ENCODE results near the gene CORO7.
"Not testable (repeated sequence)": the region's sequence is repeated elsewhere in the genome, so short reads cannot be mapped to it uniquely, and the experiment has no call there.

CORO7 gene

GRCh38 chr16:4399001-4399730, 17.2 kb downstream of the CORO7 start:
- no peak for DNase-seq

- no peak for DNase-seq
Observed at GRCh38 chr16:4395055-4395726, 21.2 kb downstream of the CORO7 start.

- not testable (repeated sequence) for DNase-seq
Observed at GRCh38 chr16:4393850-4394249, 22.5 kb downstream of the CORO7 start.

GRCh38 chr16:4393240-4393600, 23.2 kb downstream of the CORO7 start:
- DNase-seq = no peak

- peak; percentile 70 for DNase-seq
Observed at GRCh38 chr16:4392382-4393239, 23.8 kb downstream of the CORO7 start.

GRCh38 chr16:4391631-4392381, 24.6 kb downstream of the CORO7 start:
- no peak for DNase-seq

GRCh38 chr16:4390266-4391260, 25.8 kb downstream of the CORO7 start:
- DNase-seq = no peak

GRCh38 chr16:4389051-4389955, 27.1 kb downstream of the CORO7 start:
- no peak for DNase-seq

GRCh38 chr16:4388271-4389021, 27.9 kb downstream of the CORO7 start:
- DNase-seq = no peak

GRCh38 chr16:4387781-4388180, 28.6 kb downstream of the CORO7 start:
- no peak for DNase-seq

GRCh38 chr16:4386951-4387565, 29.3 kb downstream of the CORO7 start:
- DNase-seq = no peak

- peak; percentile 39 for DNase-seq
Observed at GRCh38 chr16:4386451-4386805, 30.0 kb downstream of the CORO7 start.

- DNase-seq = no peak
Observed at GRCh38 chr16:4385789-4386450, 30.5 kb downstream of the CORO7 start.

GRCh38 chr16:4385066-4385788, 31.2 kb downstream of the CORO7 start:
- DNase-seq = no peak

- DNase-seq = peak; percentile 16
Observed at GRCh38 chr16:4384509-4384942, 31.9 kb downstream of the CORO7 start.

- no peak for DNase-seq
Observed at GRCh38 chr16:4383591-4384444, 32.6 kb downstream of the CORO7 start.

GRCh38 chr16:4382795-4383357, 33.5 kb downstream of the CORO7 start:
- no peak for DNase-seq
